ENCODE data around the gene CROT. TPM values are rescaled to one million over a fixed set of nuclear protein-coding genes. Genes with fewer than 3 reads are reported as not detected.

The CROT gene
- total RNA-seq, 1 donor from 2014 or later, result 9.5 TPM

GRCh38 chr7:87359366-87359765, 13.9 kb downstream of the CROT start:
- intact Hi-C loops (cut with DNase I), result no loop called here
- Histone ChIP-seq H3K27me3 (ENCODE audit: low read depth) (no peaks in the 10 kb centered on the region), H3K36me3 (peaks cover 20% of the 10 kb centered on the region), H3K4me3 (no peak overlapping the region), H3K27ac (no peak overlapping the region), H3K4me1 (no peaks in the 10 kb centered on the region), H3K9me3 (peaks cover 9% of the 10 kb centered on the region)
- no peak for ATAC-seq
- no peak for DNase-seq
- no peak for TF ChIP-seq CTCF (IDR thresholded peaks at IDR 0.05)

GRCh38 chr7:87361320-87361719, 15.9 kb downstream of the CROT start:
- no peaks in the 10 kb centered on the region for H3K9me3 ChIP-seq
- no peak for DNase-seq
- no peaks in the 10 kb centered on the region for H3K27me3 ChIP-seq (ENCODE audit: low read depth)
- peaks cover 20% of the 10 kb centered on the region for H3K36me3 ChIP-seq
- intact Hi-C loops (cut with DNase I), result no loop called here
- H3K4me3 ChIP-seq, result no peak overlapping the region
- no peaks in the 10 kb centered on the region for H3K4me1 ChIP-seq
- no peak overlapping the region for H3K27ac ChIP-seq
- no peak for ATAC-seq
- TF ChIP-seq CTCF (IDR thresholded peaks at IDR 0.05), result no peak

- ATAC-seq, result no peak
- intact Hi-C loops (cut with DNase I), result no loop called here
- no peaks in the 10 kb centered on the region for H3K4me1 ChIP-seq
- H3K36me3 ChIP-seq, result peaks cover 20% of the 10 kb centered on the region
- H3K27ac ChIP-seq, result no peak overlapping the region
- DNase-seq, result no peak
- no peaks in the 10 kb centered on the region for H3K9me3 ChIP-seq
- H3K27me3 ChIP-seq (ENCODE audit: low read depth), result no peaks in the 10 kb centered on the region
- no peak overlapping the region for H3K4me3 ChIP-seq
- TF ChIP-seq CTCF (IDR thresholded peaks at IDR 0.05), result no peak
These were observed 17.9 kb downstream of the CROT start for GRCh38 chr7:87363342-87363741.

GRCh38 chr7:87364246-87364645, 18.8 kb downstream of the CROT start:
- Histone ChIP-seq H3K9me3 (no peaks in the 10 kb centered on the region), H3K4me1 (no peaks in the 10 kb centered on the region), H3K27me3 (ENCODE audit: low read depth) (no peaks in the 10 kb centered on the region), H3K36me3 (peaks cover 20% of the 10 kb centered on the region), H3K4me3 (no peak overlapping the region), H3K27ac (no peak overlapping the region)
- no peak for DNase-seq
- intact Hi-C loops (cut with DNase I), result no loop called here
- TF ChIP-seq CTCF (IDR thresholded peaks at IDR 0.05), result no peak
- ATAC-seq, result no peak

- DNase-seq, result no peak
- ATAC-seq, result no peak
- intact Hi-C loops (cut with DNase I), result no loop called here
- no peaks in the 10 kb centered on the region for H3K4me1 ChIP-seq
- no peaks in the 10 kb centered on the region for H3K27me3 ChIP-seq (ENCODE audit: low read depth)
- no peak overlapping the region for H3K4me3 ChIP-seq
- no peaks in the 10 kb centered on the region for H3K9me3 ChIP-seq
- H3K36me3 ChIP-seq, result no peaks in the 10 kb centered on the region
- no peak overlapping the region for H3K27ac ChIP-seq
- TF ChIP-seq CTCF (IDR thresholded peaks at IDR 0.05), result no peak
These were observed 23.8 kb downstream of the CROT start for GRCh38 chr7:87369216-87369615.

GRCh38 chr7:87370660-87371180, 25.3 kb downstream of the CROT start:
- intact Hi-C loops (cut with DNase I), result no loop called here
- no peak for ATAC-seq
- TF ChIP-seq CTCF (IDR thresholded peaks at IDR 0.05), result no peak
- H3K4me1 ChIP-seq, result no peaks in the 10 kb centered on the region
- no peak overlapping the region for H3K4me3 ChIP-seq
- H3K36me3 ChIP-seq, result no peaks in the 10 kb centered on the region
- H3K9me3 ChIP-seq, result no peaks in the 10 kb centered on the region
- H3K27ac ChIP-seq, result no peak overlapping the region
- H3K27me3 ChIP-seq (ENCODE audit: low read depth), result no peaks in the 10 kb centered on the region
- no peak for DNase-seq
